ENCODE results near the gene NAA38. TPM values are rescaled to one million over a fixed set of nuclear protein-coding genes. Genes with fewer than 3 reads are reported as not detected.

Gene NAA38
- total RNA-seq, 1 donor from 2014 or later: 58.7 TPM

DNA sequence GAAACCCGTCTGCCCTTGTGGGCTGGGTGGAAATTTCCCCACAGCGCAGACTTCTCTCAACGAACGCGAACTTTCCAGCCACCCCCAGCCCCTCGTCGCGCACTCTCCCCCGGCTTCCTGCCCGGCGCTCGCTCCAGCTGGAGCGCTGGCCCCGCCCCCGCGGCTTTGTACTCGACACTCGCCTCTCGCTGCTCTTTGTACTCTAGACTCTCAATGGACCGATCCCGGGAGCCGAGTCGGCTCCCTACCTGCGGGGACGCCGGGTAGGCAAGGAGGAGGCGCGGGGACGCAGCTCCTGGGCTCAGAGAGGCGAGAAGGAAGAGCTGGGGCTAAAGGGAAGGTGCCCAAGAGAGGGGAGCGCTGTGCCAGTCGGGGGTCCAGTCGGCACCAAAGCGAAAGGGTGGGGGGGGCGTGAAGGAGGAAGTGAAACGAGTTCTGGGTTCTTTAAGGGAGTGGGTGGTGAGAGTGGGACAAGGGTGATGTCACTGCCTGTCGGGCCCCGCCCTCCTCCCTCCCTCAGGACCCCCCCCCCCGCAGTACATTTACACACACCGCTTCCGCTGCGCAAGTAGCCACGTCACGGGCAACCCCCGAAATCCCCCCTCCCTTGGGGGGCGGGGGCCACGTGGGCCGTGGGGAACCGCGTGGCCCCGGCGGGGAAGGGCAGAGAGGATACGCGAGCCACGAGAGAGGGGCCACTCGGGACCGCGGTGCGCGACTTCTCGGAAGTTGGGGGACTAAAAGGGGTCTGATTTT lies 13.6 kb downstream of the NAA38 start:
- DNase-seq (peak; percentile 96), ATAC-seq (peak; percentile 62)
- H3K9me3 ChIP-seq: no peaks in the 10 kb centered on the region
- peak overlapping the region; percentile 90 for H3K4me3 ChIP-seq
- TF ChIP-seq, protein P1, sequence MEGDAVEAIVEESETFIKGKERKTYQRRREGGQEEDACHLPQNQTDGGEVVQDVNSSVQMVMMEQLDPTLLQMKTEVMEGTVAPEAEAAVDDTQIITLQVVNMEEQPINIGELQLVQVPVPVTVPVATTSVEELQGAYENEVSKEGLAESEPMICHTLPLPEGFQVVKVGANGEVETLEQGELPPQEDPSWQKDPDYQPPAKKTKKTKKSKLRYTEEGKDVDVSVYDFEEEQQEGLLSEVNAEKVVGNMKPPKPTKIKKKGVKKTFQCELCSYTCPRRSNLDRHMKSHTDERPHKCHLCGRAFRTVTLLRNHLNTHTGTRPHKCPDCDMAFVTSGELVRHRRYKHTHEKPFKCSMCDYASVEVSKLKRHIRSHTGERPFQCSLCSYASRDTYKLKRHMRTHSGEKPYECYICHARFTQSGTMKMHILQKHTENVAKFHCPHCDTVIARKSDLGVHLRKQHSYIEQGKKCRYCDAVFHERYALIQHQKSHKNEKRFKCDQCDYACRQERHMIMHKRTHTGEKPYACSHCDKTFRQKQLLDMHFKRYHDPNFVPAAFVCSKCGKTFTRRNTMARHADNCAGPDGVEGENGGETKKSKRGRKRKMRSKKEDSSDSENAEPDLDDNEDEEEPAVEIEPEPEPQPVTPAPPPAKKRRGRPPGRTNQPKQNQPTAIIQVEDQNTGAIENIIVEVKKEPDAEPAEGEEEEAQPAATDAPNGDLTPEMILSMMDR (IDR thresholded peaks at IDR 0.05): no peak
- H3K4me1 ChIP-seq: peaks cover 37% of the 10 kb centered on the region
- intact Hi-C loops (cut with DNase I): no loop called here
- no peaks in the 10 kb centered on the region for H3K27me3 ChIP-seq
- H3K36me3 ChIP-seq: peaks cover 37% of the 10 kb centered on the region
- peak overlapping the region; percentile 97 for H3K27ac ChIP-seq

DNA sequence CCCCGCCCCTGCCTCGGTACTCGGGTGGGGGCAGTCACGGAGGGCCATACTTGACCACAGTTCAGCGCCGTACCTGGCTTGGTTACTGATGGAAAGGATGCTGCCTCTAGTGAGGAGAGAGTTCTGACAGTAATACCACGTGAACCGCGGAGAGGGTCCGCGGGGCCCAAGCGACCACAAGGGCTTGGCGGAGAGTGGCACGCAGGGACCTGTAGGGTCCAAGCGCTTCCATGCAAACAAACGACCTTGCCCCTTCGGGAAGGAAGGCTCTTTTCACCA lies 14.2 kb downstream of the NAA38 start:
- H3K36me3 ChIP-seq: peaks cover 32% of the 10 kb centered on the region
- H3K9me3 ChIP-seq: no peaks in the 10 kb centered on the region
- intact Hi-C loops (cut with DNase I): no loop called here
- no peak for ATAC-seq
- H3K4me3 ChIP-seq: peak overlapping the region; percentile 90
- peak overlapping the region; percentile 97 for H3K27ac ChIP-seq
- TF ChIP-seq, protein P1 (IDR thresholded peaks at IDR 0.05): no peak
- no peaks in the 10 kb centered on the region for H3K27me3 ChIP-seq
- DNase-seq: no peak
- peaks cover 41% of the 10 kb centered on the region for H3K4me1 ChIP-seq

DNA sequence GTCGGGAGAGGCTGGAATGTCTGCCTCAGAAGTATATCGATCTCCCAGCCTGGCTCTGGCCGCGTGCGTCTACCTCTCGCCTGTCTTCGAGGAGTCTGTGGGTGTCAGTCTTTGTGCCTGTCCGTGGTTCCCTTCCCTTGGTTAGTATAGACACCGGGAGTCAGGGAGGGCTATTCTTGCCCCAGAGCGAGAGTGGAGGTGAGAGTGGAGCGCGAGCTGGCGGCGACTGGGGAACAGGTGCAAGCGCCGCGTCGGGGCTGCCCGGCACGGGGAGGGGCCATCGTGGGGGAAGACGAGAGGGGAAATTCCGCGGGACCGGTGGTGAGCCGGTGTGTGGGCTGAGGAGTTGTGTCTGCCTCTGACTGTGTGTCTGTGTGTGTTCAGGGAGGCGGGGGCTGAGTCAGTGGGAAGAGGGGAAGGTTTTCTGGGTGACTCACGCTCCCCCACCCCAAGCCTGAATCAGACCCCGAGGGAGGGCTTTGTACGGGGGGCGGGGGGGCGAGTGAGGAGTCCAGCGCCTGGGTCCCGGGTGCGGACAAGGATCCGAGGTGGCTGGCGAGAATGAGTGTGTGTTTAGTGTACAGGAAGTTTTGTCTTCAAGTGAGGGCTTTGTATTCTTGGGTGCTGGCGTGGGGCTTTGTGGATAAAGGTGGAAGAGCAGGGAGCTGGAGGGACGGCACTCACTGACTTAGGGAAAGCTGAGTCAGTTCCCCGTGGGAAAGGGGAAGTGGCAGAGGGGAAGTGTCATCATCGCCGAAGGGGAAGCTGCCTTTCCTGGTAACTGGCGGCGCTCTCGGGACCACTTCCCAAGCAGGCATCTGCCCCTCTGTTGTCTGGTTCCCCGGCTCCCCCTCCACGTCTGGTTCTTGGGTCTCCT lies 14.7 kb downstream of the NAA38 start:
- Histone ChIP-seq H3K27me3 (no peaks in the 10 kb centered on the region), H3K4me3 (peak overlapping the region; percentile 90), H3K36me3 (peaks cover 27% of the 10 kb centered on the region), H3K4me1 (peaks cover 44% of the 10 kb centered on the region), H3K27ac (peak overlapping the region; percentile 97), H3K9me3 (no peaks in the 10 kb centered on the region)
- ATAC-seq (peak; percentile 34), DNase-seq (peak; percentile 92)
- intact Hi-C loops (cut with DNase I): no loop called here
- TF ChIP-seq, protein P1 (IDR thresholded peaks at IDR 0.05): no peak

DNA sequence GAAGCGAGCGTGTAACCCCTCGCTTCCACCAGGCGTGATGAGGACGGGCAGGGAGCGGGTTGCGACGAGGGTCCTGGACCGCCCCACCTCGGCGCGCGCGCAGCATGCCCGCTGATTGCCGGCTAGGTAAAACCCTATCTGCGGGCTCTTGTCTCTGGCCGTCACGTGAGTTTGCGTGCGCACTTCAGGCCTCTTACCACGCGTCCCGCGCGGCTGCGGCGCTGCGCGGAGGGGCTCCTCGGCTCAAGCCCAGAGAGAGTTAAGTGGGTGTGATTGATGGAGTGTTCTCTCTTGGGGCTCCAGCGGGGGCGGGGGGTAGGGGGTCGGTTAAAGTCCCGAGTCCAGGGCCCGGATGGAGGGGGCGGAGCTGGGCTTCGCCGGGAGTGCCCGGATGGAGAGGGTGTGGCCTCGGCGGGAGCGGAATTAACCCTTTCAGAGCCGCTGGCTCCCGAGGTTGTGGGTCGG lies 15.4 kb downstream of the NAA38 start:
- Histone ChIP-seq H3K9me3 (no peaks in the 10 kb centered on the region), H3K4me1 (peaks cover 51% of the 10 kb centered on the region), H3K36me3 (peaks cover 21% of the 10 kb centered on the region), H3K4me3 (peak overlapping the region; percentile 90), H3K27me3 (no peaks in the 10 kb centered on the region), H3K27ac (peak overlapping the region; percentile 97)
- intact Hi-C loops (cut with DNase I): no loop called here
- TF ChIP-seq, protein P1 (IDR thresholded peaks at IDR 0.05): no peak
- ATAC-seq: peak; percentile 69
- DNase-seq: peak; percentile 95

DNA sequence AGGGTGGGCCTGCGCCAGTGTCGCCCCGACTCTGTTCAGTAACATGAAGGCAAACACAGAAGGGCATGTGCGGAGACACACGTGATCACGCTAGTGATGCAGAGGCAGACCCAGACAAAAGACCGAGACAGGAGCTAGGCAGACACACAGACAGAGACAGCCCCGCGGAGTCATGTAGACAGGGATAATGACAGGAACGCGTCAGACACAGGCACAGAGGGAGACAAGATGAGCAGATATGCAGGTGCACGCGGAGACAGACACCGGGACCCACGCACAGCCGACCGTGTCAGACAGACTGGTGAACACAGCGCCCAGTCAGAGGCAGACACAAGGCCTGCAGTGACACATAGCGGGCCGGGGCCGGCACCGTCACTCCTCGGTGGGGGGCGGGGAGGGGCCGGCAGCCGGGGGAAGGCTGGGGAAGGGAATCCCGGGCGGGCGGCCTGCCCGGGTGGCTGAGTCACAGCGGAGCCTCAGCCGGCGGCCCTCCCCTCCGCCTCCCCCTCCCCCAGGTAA lies 15.9 kb downstream of the NAA38 start:
- TF ChIP-seq, protein P1 (IDR thresholded peaks at IDR 0.05): peak; percentile 14
- intact Hi-C loops (cut with DNase I): no loop called here
- Histone ChIP-seq H3K4me1 (peaks cover 56% of the 10 kb centered on the region), H3K27me3 (no peaks in the 10 kb centered on the region), H3K27ac (peak overlapping the region; percentile 97), H3K9me3 (no peaks in the 10 kb centered on the region), H3K36me3 (peaks cover 17% of the 10 kb centered on the region), H3K4me3 (peak overlapping the region; percentile 90)
- DNase-seq (peak; percentile 93), ATAC-seq (peak; percentile 49)

Data from upper lobe of right lung (tissue), 1 donor.